ENCODE measurements around the gene KDM2B.

GRCh38 chr12:121453629-121454028 lies 127.2 kb downstream of the KDM2B start:
- TF ChIP-seq, protein P1, sequence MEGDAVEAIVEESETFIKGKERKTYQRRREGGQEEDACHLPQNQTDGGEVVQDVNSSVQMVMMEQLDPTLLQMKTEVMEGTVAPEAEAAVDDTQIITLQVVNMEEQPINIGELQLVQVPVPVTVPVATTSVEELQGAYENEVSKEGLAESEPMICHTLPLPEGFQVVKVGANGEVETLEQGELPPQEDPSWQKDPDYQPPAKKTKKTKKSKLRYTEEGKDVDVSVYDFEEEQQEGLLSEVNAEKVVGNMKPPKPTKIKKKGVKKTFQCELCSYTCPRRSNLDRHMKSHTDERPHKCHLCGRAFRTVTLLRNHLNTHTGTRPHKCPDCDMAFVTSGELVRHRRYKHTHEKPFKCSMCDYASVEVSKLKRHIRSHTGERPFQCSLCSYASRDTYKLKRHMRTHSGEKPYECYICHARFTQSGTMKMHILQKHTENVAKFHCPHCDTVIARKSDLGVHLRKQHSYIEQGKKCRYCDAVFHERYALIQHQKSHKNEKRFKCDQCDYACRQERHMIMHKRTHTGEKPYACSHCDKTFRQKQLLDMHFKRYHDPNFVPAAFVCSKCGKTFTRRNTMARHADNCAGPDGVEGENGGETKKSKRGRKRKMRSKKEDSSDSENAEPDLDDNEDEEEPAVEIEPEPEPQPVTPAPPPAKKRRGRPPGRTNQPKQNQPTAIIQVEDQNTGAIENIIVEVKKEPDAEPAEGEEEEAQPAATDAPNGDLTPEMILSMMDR (IDR thresholded peaks at IDR 0.05; ENCODE audit: low read length): no peak
- TF ChIP-seq EZH2 (IDR thresholded peaks at IDR 0.05; ENCODE audit: borderline replicate concordance, low read length): no peak
